Activated CD4-positive, CD25-positive, alpha-beta regulatory T cell treated with anti-CD3 and anti-CD28 coated beads, Interleukin-2, amount 50 U/mL, for 72 hours (primary cell): ENCODE measurements around the gene CAMK2D.

Experiments used
- DNase-seq: peaks from one replicate; pipeline ENCODE4 v3.0.0; 2021

CAMK2D gene

GRCh38 chr4:113594231-113594556, 167.3 kb downstream of the CAMK2D start:
- DNase-seq, result no peak

GRCh38 chr4:113593400-113594230, 167.9 kb downstream of the CAMK2D start:
- DNase-seq, result no peak

- DNase-seq, result no peak
Observed at GRCh38 chr4:113591982-113592381, 169.6 kb downstream of the CAMK2D start.

- no peak for DNase-seq
Observed at GRCh38 chr4:113588895-113589668, 172.5 kb downstream of the CAMK2D start.

- no peak for DNase-seq
Observed at GRCh38 chr4:113587640-113588275, 173.8 kb downstream of the CAMK2D start.

- no peak for DNase-seq
Observed at GRCh38 chr4:113587156-113587555, 174.4 kb downstream of the CAMK2D start.

- no peak for DNase-seq
Observed at GRCh38 chr4:113586072-113586471, 175.5 kb downstream of the CAMK2D start.

GRCh38 chr4:113584407-113585150, 177.0 kb downstream of the CAMK2D start:
- no peak for DNase-seq

GRCh38 chr4:113582737-113583136, 178.8 kb downstream of the CAMK2D start:
- DNase-seq, result no peak

GRCh38 chr4:113579360-113579759, 182.2 kb downstream of the CAMK2D start:
- no peak for DNase-seq

GRCh38 chr4:113576947-113577678, 184.4 kb downstream of the CAMK2D start:
- DNase-seq, result no peak

GRCh38 chr4:113575401-113575800, 186.1 kb downstream of the CAMK2D start:
- DNase-seq, result no peak

- DNase-seq, result no peak
Observed at GRCh38 chr4:113574636-113575103, 186.9 kb downstream of the CAMK2D start.

- no peak for DNase-seq
Observed at GRCh38 chr4:113572620-113573019, 188.9 kb downstream of the CAMK2D start.

- DNase-seq, result no peak
Observed at GRCh38 chr4:113566015-113566795, 195.3 kb downstream of the CAMK2D start.

- DNase-seq, result no peak
Observed at GRCh38 chr4:113565702-113566012, 195.9 kb downstream of the CAMK2D start.

GRCh38 chr4:113564493-113564892, 197.0 kb downstream of the CAMK2D start:
- no peak for DNase-seq

- no peak for DNase-seq
Observed at GRCh38 chr4:113563691-113564378, 197.7 kb downstream of the CAMK2D start.

- no peak for DNase-seq
Observed at GRCh38 chr4:113561758-113562157, 199.8 kb downstream of the CAMK2D start.

GRCh38 chr4:113561092-113561491, 200.4 kb downstream of the CAMK2D start:
- DNase-seq, result no peak

GRCh38 chr4:113560579-113560978, 201.0 kb downstream of the CAMK2D start:
- no peak for DNase-seq
